ENCODE data around the gene RNF220.

The RNF220 gene

GRCh38 chr1:44588551-44589210 lies 183.6 kb downstream of the RNF220 start:
- no peak overlapping the region for H3K4me3 ChIP-seq (ENCODE audit: low read length)
- TF ChIP-seq, protein P1, sequence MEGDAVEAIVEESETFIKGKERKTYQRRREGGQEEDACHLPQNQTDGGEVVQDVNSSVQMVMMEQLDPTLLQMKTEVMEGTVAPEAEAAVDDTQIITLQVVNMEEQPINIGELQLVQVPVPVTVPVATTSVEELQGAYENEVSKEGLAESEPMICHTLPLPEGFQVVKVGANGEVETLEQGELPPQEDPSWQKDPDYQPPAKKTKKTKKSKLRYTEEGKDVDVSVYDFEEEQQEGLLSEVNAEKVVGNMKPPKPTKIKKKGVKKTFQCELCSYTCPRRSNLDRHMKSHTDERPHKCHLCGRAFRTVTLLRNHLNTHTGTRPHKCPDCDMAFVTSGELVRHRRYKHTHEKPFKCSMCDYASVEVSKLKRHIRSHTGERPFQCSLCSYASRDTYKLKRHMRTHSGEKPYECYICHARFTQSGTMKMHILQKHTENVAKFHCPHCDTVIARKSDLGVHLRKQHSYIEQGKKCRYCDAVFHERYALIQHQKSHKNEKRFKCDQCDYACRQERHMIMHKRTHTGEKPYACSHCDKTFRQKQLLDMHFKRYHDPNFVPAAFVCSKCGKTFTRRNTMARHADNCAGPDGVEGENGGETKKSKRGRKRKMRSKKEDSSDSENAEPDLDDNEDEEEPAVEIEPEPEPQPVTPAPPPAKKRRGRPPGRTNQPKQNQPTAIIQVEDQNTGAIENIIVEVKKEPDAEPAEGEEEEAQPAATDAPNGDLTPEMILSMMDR (conservative IDR thresholded peaks at IDR 0.05; ENCODE audit: low read length), result no peak
- no peak for DNase-seq (ENCODE audit: low read depth)

- H3K4me3 ChIP-seq (ENCODE audit: low read length), result no peak overlapping the region
- TF ChIP-seq, protein P1 (conservative IDR thresholded peaks at IDR 0.05; ENCODE audit: low read length), result no peak
- DNase-seq (ENCODE audit: low read depth), result no peak
Observed at GRCh38 chr1:44590475-44590874, 185.4 kb downstream of the RNF220 start.

DNA sequence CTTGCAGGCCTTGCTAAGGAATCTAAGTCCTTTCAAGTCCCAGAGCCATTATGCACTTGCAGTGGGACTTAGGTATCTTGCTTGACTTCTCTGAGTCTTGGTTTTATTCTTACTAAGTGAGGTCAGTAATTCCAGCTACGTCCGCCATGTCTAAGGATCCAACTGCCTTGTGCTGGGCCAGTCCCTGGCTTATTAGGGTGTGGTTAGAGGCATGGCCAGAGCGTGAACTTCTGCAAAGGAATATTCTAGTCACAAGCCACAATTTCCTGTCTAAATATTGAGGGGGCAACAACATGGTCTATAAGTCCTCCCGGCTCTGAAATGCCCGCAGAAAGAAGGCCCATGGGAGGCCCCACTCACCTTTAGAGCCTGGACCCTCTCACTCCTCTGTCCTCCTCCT lies 186.3 kb downstream of the RNF220 start:
- H3K4me3 ChIP-seq (ENCODE audit: low read length), result no peak overlapping the region
- no peak for DNase-seq (ENCODE audit: low read depth)
- TF ChIP-seq, protein P1 (conservative IDR thresholded peaks at IDR 0.05; ENCODE audit: low read length), result no peak

DNA sequence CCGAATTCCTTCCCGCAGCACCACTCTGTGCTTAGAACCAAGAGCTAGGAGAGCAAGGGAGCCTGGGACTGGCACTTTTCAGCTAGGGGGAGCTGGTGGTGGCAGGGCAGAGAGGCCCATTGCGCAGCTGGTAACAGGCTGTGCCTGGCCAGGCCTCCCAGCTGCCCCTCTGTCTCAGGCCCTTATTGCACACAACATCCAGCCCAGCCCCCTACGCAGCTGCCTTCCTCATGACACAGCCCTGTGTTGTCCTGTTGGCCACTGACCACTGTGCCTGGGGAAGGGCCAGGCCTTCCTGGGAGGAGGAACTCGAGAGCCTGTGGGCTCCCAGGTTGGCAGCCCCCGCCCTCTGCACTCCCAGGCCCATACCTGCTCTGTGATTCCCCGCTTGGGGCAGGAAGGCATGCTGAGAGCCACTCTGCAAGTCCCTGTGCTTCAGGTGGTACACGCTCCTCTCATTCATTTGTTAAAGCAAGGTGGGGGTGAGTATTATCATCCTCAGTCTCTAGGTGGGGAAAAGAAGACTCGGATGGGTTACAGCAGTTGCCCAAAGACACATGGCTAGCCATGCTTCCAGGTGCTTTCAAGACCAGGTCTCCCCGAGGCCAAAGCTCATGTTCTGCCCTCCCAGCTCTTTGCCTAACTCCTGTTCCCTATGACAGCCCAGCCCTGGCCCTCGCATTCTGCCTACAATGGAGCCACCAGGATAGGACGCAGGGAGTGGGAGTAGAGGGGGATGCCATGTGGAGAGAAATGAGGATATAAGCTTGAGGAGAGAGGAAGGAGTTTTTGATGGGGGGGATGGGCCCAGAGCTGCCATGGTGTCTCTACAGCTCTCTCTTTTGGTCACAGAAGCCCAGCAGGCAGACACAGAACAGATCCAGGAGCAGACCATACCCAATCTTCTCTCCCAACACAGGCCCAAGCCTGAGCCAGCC lies 187.4 kb downstream of the RNF220 start:
- no peak for DNase-seq (ENCODE audit: low read depth)
- H3K4me3 ChIP-seq (ENCODE audit: low read length), result no peak overlapping the region
- TF ChIP-seq, protein P1 (conservative IDR thresholded peaks at IDR 0.05; ENCODE audit: low read length), result no peak

- no peak overlapping the region for H3K4me3 ChIP-seq (ENCODE audit: low read length)
- TF ChIP-seq, protein P1 (conservative IDR thresholded peaks at IDR 0.05; ENCODE audit: low read length), result no peak
- DNase-seq (ENCODE audit: low read depth), result no peak
Observed at GRCh38 chr1:44594353-44594752, 189.3 kb downstream of the RNF220 start.

DNA sequence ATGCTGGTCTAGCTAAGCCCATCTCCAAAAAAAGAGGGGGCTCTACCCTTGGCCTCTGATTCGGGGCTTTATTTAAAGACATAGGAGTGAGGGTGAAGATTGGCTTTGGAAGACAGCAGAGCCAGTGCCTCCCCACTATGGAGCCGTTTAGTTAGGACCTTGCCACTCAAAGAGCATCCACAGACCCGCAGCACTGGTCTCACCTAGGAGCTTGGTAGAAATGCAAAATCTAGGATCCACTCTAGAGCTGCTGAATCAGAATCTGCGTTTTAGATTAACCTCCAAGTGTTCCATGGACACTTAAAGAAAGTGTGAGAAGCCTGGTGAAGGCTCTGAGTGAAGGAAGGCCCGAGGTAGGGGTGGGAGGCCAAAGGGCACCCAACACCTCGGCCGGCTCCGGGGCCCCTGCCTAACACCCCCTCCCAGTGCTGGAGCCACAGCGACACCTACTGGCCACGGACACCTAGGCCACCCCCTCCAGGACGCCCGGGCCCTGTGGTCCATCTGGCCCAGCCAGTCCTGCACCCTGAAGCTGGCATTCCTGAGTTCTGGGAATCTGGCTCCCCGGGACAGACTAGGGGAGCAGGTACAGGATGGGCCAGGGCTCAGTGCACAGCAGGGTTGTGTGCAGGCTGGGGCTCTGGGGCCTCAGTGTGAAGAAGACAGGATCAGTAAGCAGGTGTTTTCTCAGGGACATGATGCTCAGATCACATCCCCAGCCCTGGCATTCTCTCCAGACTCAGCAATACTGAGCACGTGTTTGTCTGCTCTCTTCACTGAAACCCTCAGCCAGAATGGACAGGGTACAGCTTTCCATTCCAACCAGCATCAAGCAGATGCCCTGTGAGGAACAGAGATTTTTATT lies 190.0 kb downstream of the RNF220 start:
- TF ChIP-seq, protein P1 (conservative IDR thresholded peaks at IDR 0.05; ENCODE audit: low read length), result peak; percentile 92
- peak; percentile 36 for DNase-seq (ENCODE audit: low read depth)
- no peak overlapping the region for H3K4me3 ChIP-seq (ENCODE audit: low read length)
